GM19324 (cell line): ENCODE measurements around the gene VIPR2.
"Not testable (repeated sequence)": the region's sequence is repeated elsewhere in the genome, so short reads cannot be mapped to it uniquely, and the experiment has no call there.

Experiments
- ATAC-seq: cut with Tn5 transposase; IDR thresholded peaks from one replicate; pipeline ENCODE4 v1.9.1; 2021; ENCODE audit warnings: mild to moderate bottlenecking, moderate library complexity; ENCODE audit not compliant: unreplicated experiment, low FRiP score

VIPR2 gene

GRCh38 chr7:159107161-159107892 lies 37.3 kb downstream of the VIPR2 start:
- no peak for ATAC-seq

GRCh38 chr7:159105832-159106811 lies 38.5 kb downstream of the VIPR2 start:
- ATAC-seq, result no peak

- ATAC-seq, result no peak
These were observed 39.4 kb downstream of the VIPR2 start for GRCh38 chr7:159105066-159105780.

GRCh38 chr7:159104188-159104920 lies 40.3 kb downstream of the VIPR2 start:
- ATAC-seq, result no peak

- ATAC-seq, result no peak
These were observed 41.1 kb downstream of the VIPR2 start for GRCh38 chr7:159103382-159104187.

- no peak for ATAC-seq
These were observed 41.8 kb downstream of the VIPR2 start for GRCh38 chr7:159102681-159103381.

GRCh38 chr7:159101661-159102091 lies 43.0 kb downstream of the VIPR2 start:
- ATAC-seq, result not testable (repeated sequence)

- ATAC-seq, result not testable (repeated sequence)
These were observed 43.6 kb downstream of the VIPR2 start for GRCh38 chr7:159101083-159101395.

GRCh38 chr7:159100281-159101082 lies 44.2 kb downstream of the VIPR2 start:
- not testable (repeated sequence) for ATAC-seq

- no peak for ATAC-seq
These were observed 44.9 kb downstream of the VIPR2 start for GRCh38 chr7:159099711-159100231.

GRCh38 chr7:159098811-159099655 lies 45.6 kb downstream of the VIPR2 start:
- no peak for ATAC-seq

GRCh38 chr7:159098424-159098786 lies 46.3 kb downstream of the VIPR2 start:
- ATAC-seq, result no peak

- no peak for ATAC-seq
These were observed 46.8 kb downstream of the VIPR2 start for GRCh38 chr7:159097661-159098423.

GRCh38 chr7:159096736-159097581 lies 47.7 kb downstream of the VIPR2 start:
- no peak for ATAC-seq

- no peak for ATAC-seq
These were observed 48.7 kb downstream of the VIPR2 start for GRCh38 chr7:159095979-159096411.
